NCI-H1694 (cell line): ENCODE data around the gene RYR2.

Experiments used
- DNase-seq: peaks from one replicate; lab custom pipeline; 2025; lab: John Stamatoyannopoulos, UW

Gene RYR2

GRCh38 chr1:237457573-237457972 lies 415.6 kb downstream of the RYR2 start:
- no peak for DNase-seq

GRCh38 chr1:237467320-237467719 lies 425.3 kb downstream of the RYR2 start:
- DNase-seq = no peak

- DNase-seq = no peak
Observed at GRCh38 chr1:237470712-237471338, 428.8 kb downstream of the RYR2 start.

GRCh38 chr1:237471377-237471776 lies 429.4 kb downstream of the RYR2 start:
- no peak for DNase-seq

- DNase-seq = no peak
Observed at GRCh38 chr1:237471956-237472355, 430.0 kb downstream of the RYR2 start.

- no peak for DNase-seq
Observed at GRCh38 chr1:237473854-237474253, 431.9 kb downstream of the RYR2 start.

GRCh38 chr1:237478082-237478481 lies 436.1 kb downstream of the RYR2 start:
- no peak for DNase-seq

GRCh38 chr1:237478842-237479241 lies 436.9 kb downstream of the RYR2 start:
- DNase-seq = no peak

- no peak for DNase-seq
Observed at GRCh38 chr1:237482777-237483176, 440.8 kb downstream of the RYR2 start.

GRCh38 chr1:237492359-237492758 lies 450.4 kb downstream of the RYR2 start:
- no peak for DNase-seq

GRCh38 chr1:237500566-237500965 lies 458.6 kb downstream of the RYR2 start:
- no peak for DNase-seq

- DNase-seq = no peak
Observed at GRCh38 chr1:237503292-237503691, 461.3 kb downstream of the RYR2 start.

GRCh38 chr1:237507005-237507404 lies 465.0 kb downstream of the RYR2 start:
- no peak for DNase-seq

- DNase-seq = no peak
Observed at GRCh38 chr1:237509748-237510147, 467.8 kb downstream of the RYR2 start.

- no peak for DNase-seq
Observed at GRCh38 chr1:237525102-237525501, 483.1 kb downstream of the RYR2 start.

- no peak for DNase-seq
Observed at GRCh38 chr1:237527761-237528160, 485.8 kb downstream of the RYR2 start.

- no peak for DNase-seq
Observed at GRCh38 chr1:237528545-237528944, 486.6 kb downstream of the RYR2 start.

GRCh38 chr1:237539055-237539454 lies 497.1 kb downstream of the RYR2 start:
- DNase-seq = no peak

GRCh38 chr1:237542525-237543418 lies 500.8 kb downstream of the RYR2 start:
- no peak for DNase-seq

GRCh38 chr1:237553078-237553477 lies 511.1 kb downstream of the RYR2 start:
- DNase-seq = no peak

GRCh38 chr1:237556911-237557310 lies 514.9 kb downstream of the RYR2 start:
- DNase-seq = no peak

GRCh38 chr1:237562242-237562823 lies 520.3 kb downstream of the RYR2 start:
- peak; percentile 92 for DNase-seq

GRCh38 chr1:237565236-237565635 lies 523.3 kb downstream of the RYR2 start:
- no peak for DNase-seq
